Measurements from ENCODE around the gene TUBG1.

Gene TUBG1

GRCh38 chr17:42609182-42609813 lies at the start of gene TUBG1, which contains the start of gene RETREG3:
Gene TUBG1 (plus strand): TSS chr17:42609683. CDS start chr17:42609738, 55 bp downstream.
Gene RETREG3 (minus strand): TSS chr17:42609374. CDS start chr17:42609324, 50 bp downstream.
- peak; percentile 99 to 100 for DNase-seq

- DNase-seq = no peak
Observed at GRCh38 chr17:42560246-42560645, 49.2 kb upstream of the TUBG1 start.

GRCh38 chr17:42561897-42562387 lies 47.5 kb upstream of the TUBG1 start, which contains the start of gene COASY:
Gene COASY (plus strand): TSS chr17:42562148. CDS start chr17:42562623, 475 bp downstream.
- peak; percentile 93 for DNase-seq

- DNase-seq = no peak
Observed at GRCh38 chr17:42562388-42563142, 46.9 kb upstream of the TUBG1 start.

- no peak for DNase-seq
Observed at GRCh38 chr17:42563143-42563509, 46.4 kb upstream of the TUBG1 start.

GRCh38 chr17:42563543-42563942 lies 45.9 kb upstream of the TUBG1 start:
- no peak for DNase-seq

- DNase-seq = no peak
Observed at GRCh38 chr17:42563950-42564349, 45.5 kb upstream of the TUBG1 start.

GRCh38 chr17:42564815-42565522 lies 44.5 kb upstream of the TUBG1 start:
- DNase-seq = no peak

- no peak for DNase-seq
Observed at GRCh38 chr17:42565523-42566214, 43.8 kb upstream of the TUBG1 start.

- DNase-seq = no peak
Observed at GRCh38 chr17:42566215-42566882, 43.1 kb upstream of the TUBG1 start.

- DNase-seq = peak; percentile 92
Observed at GRCh38 chr17:42566883-42567573, 42.5 kb upstream of the TUBG1 start, which contains the start of gene MLX. Gene MLX (plus strand): TSS chr17:42567100. CDS start chr17:42567125, 25 bp downstream.

GRCh38 chr17:42568341-42569111 lies 41.0 kb upstream of the TUBG1 start:
- DNase-seq = no peak

- no peak for DNase-seq
Observed at GRCh38 chr17:42571435-42572225, 37.9 kb upstream of the TUBG1 start.

- DNase-seq = no peak
Observed at GRCh38 chr17:42573095-42573494, 36.4 kb upstream of the TUBG1 start.

- DNase-seq = no peak
Observed at GRCh38 chr17:42574463-42574862, 35.0 kb upstream of the TUBG1 start.

- no peak for DNase-seq
Observed at GRCh38 chr17:42577140-42577531, 32.3 kb upstream of the TUBG1 start.

GRCh38 chr17:42577532-42578281 lies 31.8 kb upstream of the TUBG1 start, which contains the start of gene PSMC3IP:
Gene PSMC3IP (minus strand): TSS chr17:42577729. CDS start chr17:42577686, 43 bp downstream.
- peak; percentile 91 to 93 for DNase-seq

GRCh38 chr17:42578282-42578869 lies 31.1 kb upstream of the TUBG1 start:
- DNase-seq = peak; percentile 72 to 73
